CD4-positive, alpha-beta memory T cell (primary cell): ENCODE measurements around the gene ELAPOR1. TPM values are rescaled to one million over a fixed set of nuclear protein-coding genes. Genes with fewer than 3 reads are reported as not detected.

ENCODE experiments used
- CTCF ChIA-PET: fragments of 350-600 bp; sonication (Branson Sonifier 250); formaldehyde crosslinking; loops from one replicate; lab custom pipeline; 2021; ENCODE audit warnings: inconsistent platforms; ENCODE audit not compliant: partially characterized antibody; lab: Charles Lee
- POLR2A ChIA-PET: fragments of 350-600 bp; sonication (Branson Sonifier 250); formaldehyde crosslinking; loops from one replicate; lab custom pipeline; 2021; ENCODE audit not compliant: partially characterized antibody; lab: Charles Lee
- DNase-seq, 5 donors: peaks; one replicate each; pipeline versions ENCODE4 v3.0.0 to v3.0.0-alpha.2; 2020 to 2022; ENCODE audit warnings: mixed read lengths in 1 of 5
- H3K27ac ChIP-seq: one replicate; pipeline ENCODE4 v1.7.0; 2013; ENCODE audit warnings: low read depth, low read length
- H3K27me3 ChIP-seq: 2 replicates; pipeline ENCODE4 v1.7.0; 2013; ENCODE audit warnings: mild to moderate bottlenecking, low read length, moderate library complexity; ENCODE audit not compliant: insufficient read depth
- H3K36me3 ChIP-seq: 2 replicates; pipeline ENCODE4 v1.7.0; 2013; ENCODE audit warnings: mild to moderate bottlenecking, low read length, moderate library complexity; ENCODE audit not compliant: insufficient read depth
- H3K4me1 ChIP-seq: 2 replicates; pipeline ENCODE4 v1.7.0; 2013; ENCODE audit warnings: mild to moderate bottlenecking, low read length, moderate library complexity; ENCODE audit not compliant: insufficient read depth
- H3K4me3 ChIP-seq, 2 donors: one replicate each; pipeline ENCODE4 v1.7.0; 2013; ENCODE audit warnings: low read length in 2 of 2, mild to moderate bottlenecking in 1 of 2
- H3K9me3 ChIP-seq, 2 donors: one replicate each; pipeline ENCODE4 v1.7.0; 2013; ENCODE audit warnings: low read length in 2 of 2, control low read depth in 1 of 2; ENCODE audit not compliant: control insufficient read depth in 1 of 2
- H3K27ac Mint-ChIP-seq, 7 donors: one replicate each; pipeline ENCODE4 v1.8.0; 2020 to 2021; ENCODE audit warnings: mixed read lengths in 7 of 7, mild to moderate bottlenecking in 6 of 7, inconsistent platforms in 3 of 7, moderate library complexity in 3 of 7
- H3K27me3 Mint-ChIP-seq, 2 donors: one replicate each; pipeline ENCODE4 v1.8.0; 2020 to 2021; ENCODE audit warnings: mixed read lengths in 2 of 2
- H3K36me3 Mint-ChIP-seq, 2 donors: one replicate each; pipeline ENCODE4 v1.8.0; 2020 to 2021; ENCODE audit warnings: mixed read lengths in 2 of 2, inconsistent platforms in 1 of 2, mild to moderate bottlenecking in 1 of 2
- H3K4me1 Mint-ChIP-seq, 4 donors: one replicate each; pipeline ENCODE4 v1.8.0; 2020 to 2021; ENCODE audit warnings: mixed read lengths in 4 of 4, mild to moderate bottlenecking in 1 of 4
- H3K4me3 Mint-ChIP-seq, 8 donors: one replicate each; pipeline ENCODE4 v1.8.0; 2020 to 2021; ENCODE audit warnings: mixed read lengths in 8 of 8, mild to moderate bottlenecking in 7 of 8, moderate library complexity in 6 of 8, inconsistent platforms in 3 of 8
- H3K9me3 Mint-ChIP-seq, 8 donors: one replicate each; pipeline ENCODE4 v1.8.0; 2020 to 2021; ENCODE audit warnings: mixed read lengths in 8 of 8, mild to moderate bottlenecking in 5 of 8, inconsistent platforms in 3 of 8, moderate library complexity in 1 of 8
- intact Hi-C: fragments of 100-400 bp; cut with micrococcal nuclease; formaldehyde crosslinking; loops from one replicate; pipeline ENCODE4 v1.15.1; 2023
- polyA plus RNA-seq, 2 donors: library from polyadenylated mRNA; unstranded; fragments of 300-500 nt; fragmentation: Illumina TruSeq; gene quantifications; one replicate each; pipeline ENCODE4 v1.2.3, GENCODE V29; 2021
- total RNA-seq, 2 experiments: library from RNA; stranded (reverse); gene quantifications; one replicate each; pipeline ENCODE4 v1.2.3, GENCODE V29; 2021

The ELAPOR1 gene
- total and polyA plus RNA-seq, 4 experiments from 2014 or later, result 13.7 to 17.8 (median 15.2) TPM

- no peak overlapping the region for H3K4me3 Mint-ChIP-seq
- POLR2A ChIA-PET, result no interaction called here
- no peaks in the 10 kb centered on the region for H3K27me3 ChIP-seq
- DNase-seq, result no peak
- H3K4me1 Mint-ChIP-seq, result peaks cover 0 to 1% (median 0%) of the 10 kb centered on the region in 4 donors
- no peak overlapping the region for H3K27ac ChIP-seq
- H3K27ac Mint-ChIP-seq, result peak overlapping the region in 1 of 7 donors; percentile 8
- H3K4me3 ChIP-seq, result no peak overlapping the region
- intact Hi-C loops, result no loop called here
- H3K9me3 Mint-ChIP-seq, result no peaks in the 10 kb centered on the region
- no peaks in the 10 kb centered on the region for H3K36me3 ChIP-seq
- no peaks in the 10 kb centered on the region for H3K4me1 ChIP-seq
- no peaks in the 10 kb centered on the region for H3K27me3 Mint-ChIP-seq
- CTCF ChIA-PET, result interaction anchor here (2.2 kb wide), 1 partner anchor 37 kb away, joined by 7 read pairs; a partner anchor contains a TSS
- no peaks in the 10 kb centered on the region for H3K36me3 Mint-ChIP-seq
- no peaks in the 10 kb centered on the region for H3K9me3 ChIP-seq
These were observed 36.1 kb downstream of the ELAPOR1 start for GRCh38 chr1:109149874-109150601.

- Mint-ChIP-seq H3K9me3 (no peaks in the 10 kb centered on the region), H3K27me3 (no peaks in the 10 kb centered on the region), H3K4me3 (no peak overlapping the region), H3K4me1 (peaks cover 0 to 1% (median 0%) of the 10 kb centered on the region in 4 donors), H3K36me3 (peaks cover 0 to under 1% of the 10 kb centered on the region in 2 donors), H3K27ac (no peak overlapping the region)
- Histone ChIP-seq H3K27ac (no peak overlapping the region), H3K9me3 (no peaks in the 10 kb centered on the region), H3K27me3 (no peaks in the 10 kb centered on the region), H3K36me3 (no peaks in the 10 kb centered on the region), H3K4me1 (no peaks in the 10 kb centered on the region), H3K4me3 (no peak overlapping the region)
- CTCF ChIA-PET, result no interaction called here
- POLR2A ChIA-PET, result no interaction called here
- intact Hi-C loops, result no loop called here
- DNase-seq, result no peak
These were observed 37.5 kb downstream of the ELAPOR1 start for GRCh38 chr1:109151146-109151990.

GRCh38 chr1:109152196-109152595 is 38.3 kb downstream of the ELAPOR1 start:
- no peaks in the 10 kb centered on the region for H3K27me3 ChIP-seq
- H3K4me1 ChIP-seq, result no peaks in the 10 kb centered on the region
- H3K9me3 ChIP-seq, result no peaks in the 10 kb centered on the region
- Mint-ChIP-seq H3K27ac (no peak overlapping the region), H3K9me3 (no peaks in the 10 kb centered on the region), H3K27me3 (no peaks in the 10 kb centered on the region), H3K36me3 (peaks cover 0 to 7% of the 10 kb centered on the region in 2 donors), H3K4me3 (no peak overlapping the region), H3K4me1 (peaks cover 0 to 1% (median 0%) of the 10 kb centered on the region in 4 donors)
- DNase-seq, result no peak
- no peak overlapping the region for H3K27ac ChIP-seq
- ChIA-PET CTCF (interaction anchor here (0.7 kb wide), 1 partner anchor 348 kb away, joined by 3 read pairs; no protein-coding TSS in a partner anchor), POLR2A (no interaction called here)
- H3K4me3 ChIP-seq, result no peak overlapping the region
- no peaks in the 10 kb centered on the region for H3K36me3 ChIP-seq
- intact Hi-C loops, result no loop called here

- CTCF ChIA-PET, result no interaction called here
- no peak overlapping the region for H3K4me3 Mint-ChIP-seq
- no peaks in the 10 kb centered on the region for H3K27me3 Mint-ChIP-seq
- H3K27me3 ChIP-seq, result no peaks in the 10 kb centered on the region
- H3K4me1 ChIP-seq, result peaks cover 7% of the 10 kb centered on the region
- peaks cover 5 to 7% (median 6%) of the 10 kb centered on the region in 4 donors for H3K4me1 Mint-ChIP-seq
- POLR2A ChIA-PET, result no interaction called here
- DNase-seq, result no peak
- H3K36me3 ChIP-seq, result no peaks in the 10 kb centered on the region
- H3K9me3 ChIP-seq, result no peaks in the 10 kb centered on the region
- no peak overlapping the region for H3K4me3 ChIP-seq
- no peak overlapping the region for H3K27ac ChIP-seq
- H3K36me3 Mint-ChIP-seq, result peaks cover 0 to 10% of the 10 kb centered on the region in 2 donors
- H3K9me3 Mint-ChIP-seq, result no peaks in the 10 kb centered on the region
- H3K27ac Mint-ChIP-seq, result no peak overlapping the region
- intact Hi-C loops, result no loop called here
These were observed 43.0 kb downstream of the ELAPOR1 start for GRCh38 chr1:109156916-109157385.

- Mint-ChIP-seq H3K9me3 (no peaks in the 10 kb centered on the region), H3K36me3 (peaks cover 2 to 14% of the 10 kb centered on the region in 2 donors), H3K4me1 (peaks cover 13 to 18% (median 16%) of the 10 kb centered on the region in 4 donors), H3K27ac (no peak overlapping the region), H3K4me3 (no peak overlapping the region), H3K27me3 (no peaks in the 10 kb centered on the region)
- Histone ChIP-seq H3K27me3 (no peaks in the 10 kb centered on the region), H3K36me3 (no peaks in the 10 kb centered on the region), H3K4me3 (no peak overlapping the region), H3K4me1 (peaks cover 14% of the 10 kb centered on the region), H3K27ac (no peak overlapping the region), H3K9me3 (no peaks in the 10 kb centered on the region)
- intact Hi-C loops, result no loop called here
- POLR2A ChIA-PET, result no interaction called here
- DNase-seq, result no peak
- CTCF ChIA-PET, result no interaction called here
These were observed 44.5 kb downstream of the ELAPOR1 start for GRCh38 chr1:109158433-109158832.

GRCh38 chr1:109159326-109159725 is 45.4 kb downstream of the ELAPOR1 start:
- DNase-seq, result no peak
- intact Hi-C loops, result no loop called here
- Mint-ChIP-seq H3K27ac (peak overlapping the region in 1 of 7 donors; percentile 59), H3K27me3 (no peaks in the 10 kb centered on the region), H3K4me1 (peaks cover 13 to 18% (median 16%) of the 10 kb centered on the region in 4 donors), H3K4me3 (no peak overlapping the region), H3K9me3 (no peaks in the 10 kb centered on the region), H3K36me3 (peaks cover 2 to 18% of the 10 kb centered on the region in 2 donors)
- H3K27me3 ChIP-seq, result no peaks in the 10 kb centered on the region
- H3K4me3 ChIP-seq, result no peak overlapping the region
- no peak overlapping the region for H3K27ac ChIP-seq
- POLR2A ChIA-PET, result no interaction called here
- H3K4me1 ChIP-seq, result peaks cover 14% of the 10 kb centered on the region
- no peaks in the 10 kb centered on the region for H3K36me3 ChIP-seq
- CTCF ChIA-PET, result no interaction called here
- H3K9me3 ChIP-seq, result no peaks in the 10 kb centered on the region
